Fibroblast of peridontal ligament (primary cell): ENCODE data around the gene ATOSB.

ENCODE experiments used
- DNase-seq: peaks from one replicate; pipeline ENCODE4 v3.0.0-alpha.2; 2010; ENCODE audit errors: extremely low read depth

The ATOSB gene

GRCh38 chr9:35054185-35054835, 61.4 kb downstream of the ATOSB start:
- DNase-seq: no peak
